GM23248 (cell line): ENCODE measurements around the gene SYNDIG1. TPM values are rescaled to one million over a fixed set of nuclear protein-coding genes. Genes with fewer than 3 reads are reported as not detected.

Experiments used
- DNase-seq: peaks from one replicate; pipeline ENCODE4 v3.0.0-alpha.2; 2015
- H2AFZ ChIP-seq: fragments of 200-600 bp; sonication (generic); 2 replicates; pipeline ENCODE4 v1.6.1; 2016; ENCODE audit warnings: antibody characterized with exemption
- H3F3A ChIP-seq: fragments of 200-600 bp; sonication (generic); 2 replicates; pipeline ENCODE4 v1.6.1; 2016; ENCODE audit warnings: mild to moderate bottlenecking, antibody characterized with exemption, mixed run types; ENCODE audit not compliant: insufficient read depth
- H3K27ac ChIP-seq: fragments of 200-600 bp; sonication (generic); 2 replicates; pipeline ENCODE4 v1.5.1; 2016; ENCODE audit warnings: mild to moderate bottlenecking
- H3K27me3 ChIP-seq: fragments of 200-600 bp; sonication (generic); replicated peaks from 2 replicates; pipeline ENCODE4 v1.6.1; 2016; ENCODE audit warnings: mild to moderate bottlenecking; ENCODE audit not compliant: insufficient read depth
- H3K36me3 ChIP-seq: fragments of 200-600 bp; sonication (generic); 2 replicates; pipeline ENCODE4 v1.6.1; 2016; ENCODE audit warnings: low read depth, mild to moderate bottlenecking
- H3K4me1 ChIP-seq: fragments of 200-600 bp; sonication (generic); 2 replicates; pipeline ENCODE4 v1.6.1; 2016; ENCODE audit warnings: mild to moderate bottlenecking; ENCODE audit not compliant: insufficient read depth
- H3K4me2 ChIP-seq: fragments of 200-600 bp; sonication (generic); one replicate; pipeline ENCODE4 v1.6.1; 2016; ENCODE audit warnings: mild to moderate bottlenecking; ENCODE audit not compliant: unreplicated experiment
- H3K4me3 ChIP-seq: fragments of 200-600 bp; sonication (generic); 2 replicates; pipeline ENCODE4 v1.5.1; 2016; ENCODE audit warnings: mild to moderate bottlenecking
- H3K79me2 ChIP-seq: fragments of 200-600 bp; sonication (generic); 2 replicates; pipeline ENCODE4 v1.6.1; 2016; ENCODE audit warnings: mild to moderate bottlenecking; ENCODE audit not compliant: insufficient read depth
- H3K9ac ChIP-seq: fragments of 200-600 bp; sonication (generic); 2 replicates; pipeline ENCODE4 v1.6.1; 2016; ENCODE audit warnings: mild to moderate bottlenecking
- H3K9me2 ChIP-seq: fragments of 200-600 bp; sonication (generic); 2 replicates; pipeline ENCODE4 v1.6.1; 2016; ENCODE audit warnings: mixed run types, mild to moderate bottlenecking, moderate library complexity; ENCODE audit not compliant: insufficient read depth
- H3K9me3 ChIP-seq: fragments of 200-600 bp; sonication (generic); one replicate; pipeline ENCODE4 v1.6.1; 2017; ENCODE audit warnings: low read depth
- H4K20me1 ChIP-seq: fragments of 200-600 bp; sonication (generic); 2 replicates; pipeline ENCODE4 v1.6.0; 2016; ENCODE audit not compliant: insufficient read depth
- EZH2 ChIP-seq: fragments of 200-600 bp; sonication (generic); IDR thresholded peaks from 2 replicates; pipeline ENCODE4 v1.6.1; 2018; ENCODE audit warnings: antibody characterized with exemption, mild to moderate bottlenecking; ENCODE audit not compliant: insufficient read depth, poor library complexity, severe bottlenecking
- EZH2phosphoT487 ChIP-seq: fragments of 200-600 bp; sonication (generic); IDR thresholded peaks from 2 replicates; pipeline ENCODE4 v1.6.1; 2018; ENCODE audit warnings: antibody characterized with exemption, moderate library complexity, mild to moderate bottlenecking, low read depth; ENCODE audit not compliant: insufficient read depth
- WGBS, 2 experiments: methylation state at CpG; one replicate each; pipeline ENCODE4 v1.1.6; 2015 to 2017; ENCODE audit warnings: low lambda C conversion rate in 2 of 2, low coverage in 1 of 2; ENCODE audit errors: missing lambda C conversion rate in 2 of 2; 5-methylcytosine and 5-hydroxymethylcytosine counted together
- in situ Hi-C: fragments of 300-500 bp; cut with MboI; formaldehyde crosslinking; loops from 2 replicates; pipeline ENCODE4 v1.15.0; 2020
- polyA plus RNA-seq: library from polyadenylated mRNA; unstranded; fragments of >200 nt; fragmentation: Nextera tagmentation; extraction: Ambion mirVana; gene quantifications from 2 replicates; pipeline ENCODE4 v1.2.1, GENCODE V29; 2016
- total RNA-seq: library from RNA; depleted of rRNA; stranded (reverse); fragments of >200 nt; shearing (Covaris generic); gene quantifications from 2 replicates; pipeline ENCODE4 v1.2.3, GENCODE V29; 2014

SYNDIG1 gene
- total and polyA plus RNA-seq, 2 experiments from 2014 or later = 1.6 to 2.6 TPM

DNA sequence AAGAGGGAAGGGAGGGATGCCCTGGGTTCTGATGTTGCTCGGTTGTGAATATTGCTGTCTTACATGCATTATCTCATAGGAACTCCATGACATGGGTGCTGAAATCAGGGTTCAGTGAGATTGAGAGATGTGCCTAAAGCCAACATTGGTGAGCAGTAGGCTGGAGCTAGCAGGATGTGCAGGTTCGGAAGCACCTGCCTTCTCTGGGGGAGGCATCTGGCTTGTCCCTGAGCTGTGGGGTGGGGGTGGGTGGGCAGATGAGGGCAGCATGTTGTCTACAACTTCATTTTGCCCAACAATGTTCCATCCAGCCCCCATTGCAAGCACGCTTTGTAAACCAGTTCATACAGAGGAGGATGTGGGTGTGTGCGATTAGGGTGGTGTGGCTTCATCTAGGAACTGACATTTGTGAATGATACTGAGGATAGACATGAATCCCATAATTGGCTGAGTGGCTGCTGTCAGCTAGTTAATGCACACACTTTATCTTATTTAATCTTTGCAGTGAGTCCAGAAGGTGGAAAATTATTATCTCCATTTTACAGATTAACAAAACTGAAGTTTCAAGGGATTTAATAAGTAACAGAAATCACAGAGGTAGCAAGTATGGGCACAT, 119.4 kb downstream of the SYNDIG1 start:
- no peak overlapping the region for H3K4me2 ChIP-seq
- no peaks in the 10 kb centered on the region for H4K20me1 ChIP-seq
- no peak overlapping the region for H2AFZ ChIP-seq
- H3K36me3 ChIP-seq = no peaks in the 10 kb centered on the region
- H3K79me2 ChIP-seq = no peaks in the 10 kb centered on the region
- in situ Hi-C loops = no loop called here
- H3K4me3 ChIP-seq = no peak overlapping the region
- 0 out of 2 replicates have a peak, but pooled peaks cover 3% of the 10 kb centered on the region for H3K4me1 ChIP-seq
- no peak for TF ChIP-seq EZH2
- no peak for TF ChIP-seq EZH2phosphoT487
- no peaks in the 10 kb centered on the region for H3K9me3 ChIP-seq
- no peaks in the 10 kb centered on the region for H3F3A ChIP-seq
- H3K27me3 ChIP-seq = no peaks in the 10 kb centered on the region
- H3K27ac ChIP-seq = no peak overlapping the region
- DNase-seq = no peak
- WGBS, 2 experiments = 78 to 88% methylated on average over 4 of the region's 4 CpGs
- no peaks in the 10 kb centered on the region for H3K9me2 ChIP-seq
- no peak overlapping the region for H3K9ac ChIP-seq

DNA sequence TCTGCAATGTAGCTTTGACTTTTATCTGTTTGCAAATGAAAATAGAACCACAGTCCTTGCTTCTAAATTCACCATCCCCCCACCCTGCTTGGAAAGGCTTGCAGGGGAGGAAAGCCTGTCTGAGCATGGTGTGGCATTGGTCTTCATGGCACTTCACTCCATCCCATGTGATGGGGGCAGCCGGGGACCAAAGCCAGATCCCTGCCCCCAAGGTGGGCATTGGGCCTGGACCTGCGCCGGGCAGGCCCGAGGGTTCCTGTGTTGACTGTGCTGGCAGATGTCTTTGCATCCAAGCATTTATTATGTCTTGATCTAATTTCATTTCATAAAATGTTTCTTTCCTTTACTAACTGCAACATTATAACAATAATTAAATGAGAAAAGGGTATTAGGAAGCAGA, 120.0 kb downstream of the SYNDIG1 start:
- TF ChIP-seq EZH2phosphoT487 = no peak
- no peak for TF ChIP-seq EZH2
- Histone ChIP-seq H2AFZ (no peak overlapping the region), H3K9ac (no peak overlapping the region), H3F3A (no peaks in the 10 kb centered on the region), H3K4me2 (no peak overlapping the region), H3K9me2 (no peaks in the 10 kb centered on the region), H3K9me3 (no peaks in the 10 kb centered on the region), H3K36me3 (no peaks in the 10 kb centered on the region), H4K20me1 (no peaks in the 10 kb centered on the region), H3K27me3 (no peaks in the 10 kb centered on the region), H3K79me2 (no peaks in the 10 kb centered on the region), H3K27ac (no peak overlapping the region), H3K4me1 (0 out of 2 replicates have a peak, but pooled peaks cover 3% of the 10 kb centered on the region), H3K4me3 (no peak overlapping the region)
- in situ Hi-C loops = no loop called here
- no peak for DNase-seq
- 90 to 97% methylated on average over 4 of the region's 4 CpGs for WGBS, 2 experiments

DNA sequence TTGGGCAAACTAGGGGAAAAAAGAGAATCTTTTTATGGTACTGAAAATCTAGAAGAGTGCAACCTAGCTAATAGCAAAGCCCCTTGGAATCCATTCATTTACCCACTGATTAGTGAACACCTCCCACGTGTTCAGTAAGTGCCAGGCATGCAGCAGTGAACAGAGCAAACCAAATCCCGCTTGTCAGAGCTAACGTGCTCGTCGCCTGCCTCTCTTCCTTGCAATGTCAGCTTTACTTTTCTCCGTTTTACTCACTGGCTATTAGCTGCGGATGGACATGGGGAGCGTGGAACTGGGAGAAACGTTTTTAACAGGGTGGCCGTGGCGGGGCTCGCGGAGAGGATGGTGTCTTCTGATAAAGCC, 120.4 kb downstream of the SYNDIG1 start:
- no peaks in the 10 kb centered on the region for H3K9me2 ChIP-seq
- H3K9ac ChIP-seq = no peak overlapping the region
- 0 out of 2 replicates have a peak, but pooled peaks cover 1% of the 10 kb centered on the region for H3K4me1 ChIP-seq
- TF ChIP-seq EZH2phosphoT487 (no peak), EZH2 (no peak)
- in situ Hi-C loops = no loop called here
- H3K36me3 ChIP-seq = no peaks in the 10 kb centered on the region
- H2AFZ ChIP-seq = no peak overlapping the region
- no peak overlapping the region for H3K4me2 ChIP-seq
- no peaks in the 10 kb centered on the region for H4K20me1 ChIP-seq
- no peaks in the 10 kb centered on the region for H3F3A ChIP-seq
- H3K9me3 ChIP-seq = no peaks in the 10 kb centered on the region
- H3K27me3 ChIP-seq = no peaks in the 10 kb centered on the region
- WGBS, 2 experiments = 82 to 83% methylated on average over 13 of the region's 13 CpGs
- no peaks in the 10 kb centered on the region for H3K79me2 ChIP-seq
- no peak for DNase-seq
- H3K4me3 ChIP-seq = no peak overlapping the region
- H3K27ac ChIP-seq = no peak overlapping the region

DNA sequence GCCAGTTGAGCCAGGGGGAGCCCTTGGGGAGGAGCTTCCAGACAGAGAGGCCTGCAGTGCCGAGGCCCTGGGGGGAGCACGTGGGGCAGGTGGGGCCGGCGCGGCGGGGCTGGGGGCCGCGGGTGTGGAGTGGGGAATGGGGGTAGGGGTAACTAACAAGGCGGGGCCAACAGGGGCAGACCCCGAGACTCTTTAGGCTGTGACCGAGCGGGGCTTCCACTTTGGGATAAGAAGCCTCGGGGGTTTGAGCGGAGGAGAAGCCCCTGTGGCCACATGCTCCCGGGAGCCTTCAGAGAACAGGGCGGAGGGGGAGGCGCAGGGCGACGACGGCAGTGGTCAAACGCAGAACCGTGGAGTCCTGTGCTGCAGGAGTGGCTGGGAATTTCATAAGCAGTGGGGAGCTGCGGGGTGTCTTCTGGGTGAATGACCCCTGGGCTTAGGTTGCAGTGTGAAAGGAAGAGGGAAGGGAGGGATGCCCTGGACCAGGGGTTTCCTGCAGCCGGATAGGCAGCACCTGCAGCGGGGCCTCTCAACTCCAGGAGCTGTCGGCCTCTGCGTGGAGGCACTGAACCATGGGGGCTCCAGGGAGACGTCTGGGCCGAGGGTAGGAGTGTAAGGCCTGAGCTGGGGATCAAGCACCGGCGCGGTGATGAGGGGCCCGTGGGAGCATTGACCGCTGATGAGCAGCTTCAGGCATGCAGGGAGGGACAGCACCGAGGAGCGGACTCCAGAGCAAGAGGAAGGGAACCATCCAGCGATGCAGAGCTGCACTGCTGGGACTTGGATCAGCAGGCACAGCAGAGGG, 121.0 kb downstream of the SYNDIG1 start:
- in situ Hi-C loops = no loop called here
- Histone ChIP-seq H2AFZ (no peak overlapping the region), H3K4me3 (no peak overlapping the region), H3K9me2 (no peaks in the 10 kb centered on the region), H3K9ac (no peak overlapping the region), H4K20me1 (no peaks in the 10 kb centered on the region), H3F3A (no peaks in the 10 kb centered on the region), H3K36me3 (no peaks in the 10 kb centered on the region), H3K79me2 (no peaks in the 10 kb centered on the region), H3K27ac (no peak overlapping the region), H3K4me1 (no peaks in the 10 kb centered on the region), H3K9me3 (no peaks in the 10 kb centered on the region), H3K4me2 (no peak overlapping the region), H3K27me3 (no peaks in the 10 kb centered on the region)
- no peak for DNase-seq
- WGBS, 2 experiments = 83 to 91% methylated on average over 22 to 37 of the region's 37 CpGs
- TF ChIP-seq EZH2 (no peak), EZH2phosphoT487 (no peak)
